Natural killer cell (primary cell): ENCODE measurements around the gene TTC7B. TPM values are rescaled to one million over a fixed set of nuclear protein-coding genes. Genes with fewer than 3 reads are reported as not detected.

Experiments
- ATAC-seq, 3 donors: fragments of 150-1000 bp in 2 of 3; fragments of 200-7000 bp in 1 of 3; cut with Tn5 transposase; 1 replicate in 1 of 3; 2 replicates in 2 of 3; pipeline ENCODE4 v1.10.0; 2021; ENCODE audit warnings: mild to moderate bottlenecking in 2 of 3, moderate library complexity in 2 of 3
- DNase-seq, 2 donors: peaks; one replicate each; pipeline versions ENCODE4 v3.0.0 to v3.0.0-alpha.2; 2013 to 2021; ENCODE audit warnings: mixed read lengths in 1 of 2
- H3K27ac ChIP-seq: one replicate; pipeline ENCODE4 v1.5.1; 2013; ENCODE audit warnings: mild to moderate bottlenecking, low read length
- H3K27me3 ChIP-seq: one replicate; pipeline ENCODE4 v1.6.1; 2013; ENCODE audit warnings: low read length; ENCODE audit not compliant: control insufficient read depth, insufficient read depth
- H3K36me3 ChIP-seq: one replicate; pipeline ENCODE4 v1.6.1; 2013; ENCODE audit warnings: low read length; ENCODE audit not compliant: control insufficient read depth, insufficient read depth
- H3K4me1 ChIP-seq: one replicate; pipeline ENCODE4 v1.6.1; 2013; ENCODE audit warnings: low read length; ENCODE audit not compliant: control insufficient read depth, insufficient read depth
- H3K4me3 ChIP-seq: one replicate; pipeline ENCODE4 v1.5.1; 2013; ENCODE audit warnings: low read length
- H3K9me3 ChIP-seq: one replicate; pipeline ENCODE4 v1.6.1; 2013; ENCODE audit warnings: low read length; ENCODE audit not compliant: control insufficient read depth, insufficient read depth
- H3K27ac Mint-ChIP-seq, 2 donors: one replicate each; pipeline ENCODE4 v1.8.0; 2022; ENCODE audit warnings: mild to moderate bottlenecking in 2 of 2, mixed read lengths in 2 of 2, moderate library complexity in 1 of 2
- H3K27me3 Mint-ChIP-seq, 2 donors: one replicate each; pipeline ENCODE4 v1.8.0; 2022; ENCODE audit warnings: low read depth in 2 of 2, mixed read lengths in 2 of 2
- H3K36me3 Mint-ChIP-seq: one replicate; pipeline ENCODE4 v1.8.0; 2022; ENCODE audit warnings: mixed read lengths
- H3K4me1 Mint-ChIP-seq, 2 donors: one replicate each; pipeline ENCODE4 v1.8.0; 2022; ENCODE audit warnings: mixed read lengths in 2 of 2
- H3K4me3 Mint-ChIP-seq: one replicate; pipeline ENCODE4 v1.8.0; 2022; ENCODE audit warnings: mild to moderate bottlenecking, moderate library complexity, mixed read lengths
- H3K9me3 Mint-ChIP-seq, 2 donors: one replicate each; pipeline ENCODE4 v1.8.0; 2022; ENCODE audit warnings: mixed read lengths in 2 of 2
- WGBS: methylation state at CpG from one replicate; pipeline ENCODE4 v1.1.7; 2013; ENCODE audit warnings: missing lambda C conversion rate; ENCODE audit not compliant: insufficient coverage; 5-methylcytosine and 5-hydroxymethylcytosine counted together
- intact Hi-C: fragments of 100-400 bp; cut with micrococcal nuclease; formaldehyde crosslinking; loops from one replicate; pipeline ENCODE4 v1.14.2; 2022
- total RNA-seq, 4 donors: library from RNA; stranded (reverse); fragments of 120-200 nt in 1 of 4; gene quantifications; one replicate each; pipeline versions ENCODE4 v1.2.3 to v1.2.4, GENCODE V29; 2013 to 2022
- TF ChIP-seq, protein P1 (sequence below): fragments of 200-600 bp; IDR thresholded peaks from one replicate; pipeline ENCODE4 v1.8.0; 2022; ENCODE audit warnings: antibody characterized with exemption

Gene TTC7B
- total RNA-seq, 3 donors from 2014 or later (not counting 1 experiment from before 2014, with no cell fraction given) = 1.7 to 17.2 (median 5.9) TPM

- DNase-seq (no peak), ATAC-seq (no peak)
- H3K27ac Mint-ChIP-seq = no peak overlapping the region
- WGBS = 90% methylated on average over 7 of the region's 7 CpGs
- no peaks in the 10 kb centered on the region for H3K9me3 ChIP-seq
- TF ChIP-seq, protein P1, sequence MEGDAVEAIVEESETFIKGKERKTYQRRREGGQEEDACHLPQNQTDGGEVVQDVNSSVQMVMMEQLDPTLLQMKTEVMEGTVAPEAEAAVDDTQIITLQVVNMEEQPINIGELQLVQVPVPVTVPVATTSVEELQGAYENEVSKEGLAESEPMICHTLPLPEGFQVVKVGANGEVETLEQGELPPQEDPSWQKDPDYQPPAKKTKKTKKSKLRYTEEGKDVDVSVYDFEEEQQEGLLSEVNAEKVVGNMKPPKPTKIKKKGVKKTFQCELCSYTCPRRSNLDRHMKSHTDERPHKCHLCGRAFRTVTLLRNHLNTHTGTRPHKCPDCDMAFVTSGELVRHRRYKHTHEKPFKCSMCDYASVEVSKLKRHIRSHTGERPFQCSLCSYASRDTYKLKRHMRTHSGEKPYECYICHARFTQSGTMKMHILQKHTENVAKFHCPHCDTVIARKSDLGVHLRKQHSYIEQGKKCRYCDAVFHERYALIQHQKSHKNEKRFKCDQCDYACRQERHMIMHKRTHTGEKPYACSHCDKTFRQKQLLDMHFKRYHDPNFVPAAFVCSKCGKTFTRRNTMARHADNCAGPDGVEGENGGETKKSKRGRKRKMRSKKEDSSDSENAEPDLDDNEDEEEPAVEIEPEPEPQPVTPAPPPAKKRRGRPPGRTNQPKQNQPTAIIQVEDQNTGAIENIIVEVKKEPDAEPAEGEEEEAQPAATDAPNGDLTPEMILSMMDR = no peak
- no peaks in the 10 kb centered on the region for H3K36me3 Mint-ChIP-seq
- no peak overlapping the region for H3K4me3 ChIP-seq
- no peak overlapping the region for H3K4me3 Mint-ChIP-seq
- no peaks in the 10 kb centered on the region for H3K36me3 ChIP-seq
- no peak overlapping the region for H3K27ac ChIP-seq
- no peaks in the 10 kb centered on the region for H3K9me3 Mint-ChIP-seq
- intact Hi-C loops = no loop called here
- H3K4me1 ChIP-seq = no peaks in the 10 kb centered on the region
- H3K27me3 Mint-ChIP-seq = peaks cover 0 to 9% of the 10 kb centered on the region in 2 donors
- H3K4me1 Mint-ChIP-seq = no peaks in the 10 kb centered on the region
- H3K27me3 ChIP-seq = no peaks in the 10 kb centered on the region
Measured at GRCh38 chr14:90620568-90621077, 195.6 kb downstream of the TTC7B start.

GRCh38 chr14:90619911-90620310 is 196.3 kb downstream of the TTC7B start:
- TF ChIP-seq, protein P1 = no peak
- no peak overlapping the region for H3K27ac ChIP-seq
- H3K36me3 ChIP-seq = no peaks in the 10 kb centered on the region
- Mint-ChIP-seq H3K27ac (no peak overlapping the region), H3K36me3 (no peaks in the 10 kb centered on the region), H3K9me3 (no peaks in the 10 kb centered on the region), H3K4me1 (no peaks in the 10 kb centered on the region), H3K27me3 (peaks cover 0 to 9% of the 10 kb centered on the region in 2 donors), H3K4me3 (no peak overlapping the region)
- DNase-seq = no peak
- 93% methylated on average over 8 of the region's 8 CpGs for WGBS
- no peaks in the 10 kb centered on the region for H3K4me1 ChIP-seq
- intact Hi-C loops = no loop called here
- H3K9me3 ChIP-seq = no peaks in the 10 kb centered on the region
- ATAC-seq = no peak
- no peaks in the 10 kb centered on the region for H3K27me3 ChIP-seq
- no peak overlapping the region for H3K4me3 ChIP-seq

GRCh38 chr14:90617961-90618360 is 198.3 kb downstream of the TTC7B start:
- TF ChIP-seq, protein P1 = no peak
- H3K9me3 ChIP-seq = no peaks in the 10 kb centered on the region
- H3K9me3 Mint-ChIP-seq = no peaks in the 10 kb centered on the region
- H3K36me3 Mint-ChIP-seq = no peaks in the 10 kb centered on the region
- no peak overlapping the region for H3K4me3 Mint-ChIP-seq
- WGBS = 86% methylated on average over 7 of the region's 7 CpGs
- no peak overlapping the region for H3K4me3 ChIP-seq
- no peak overlapping the region for H3K27ac Mint-ChIP-seq
- H3K27ac ChIP-seq = no peak overlapping the region
- H3K4me1 ChIP-seq = no peaks in the 10 kb centered on the region
- intact Hi-C loops = no loop called here
- H3K27me3 ChIP-seq = no peaks in the 10 kb centered on the region
- DNase-seq (no peak), ATAC-seq (no peak)
- peaks cover 0 to 7% of the 10 kb centered on the region in 2 donors for H3K27me3 Mint-ChIP-seq
- H3K4me1 Mint-ChIP-seq = no peaks in the 10 kb centered on the region
- no peaks in the 10 kb centered on the region for H3K36me3 ChIP-seq

DNA sequence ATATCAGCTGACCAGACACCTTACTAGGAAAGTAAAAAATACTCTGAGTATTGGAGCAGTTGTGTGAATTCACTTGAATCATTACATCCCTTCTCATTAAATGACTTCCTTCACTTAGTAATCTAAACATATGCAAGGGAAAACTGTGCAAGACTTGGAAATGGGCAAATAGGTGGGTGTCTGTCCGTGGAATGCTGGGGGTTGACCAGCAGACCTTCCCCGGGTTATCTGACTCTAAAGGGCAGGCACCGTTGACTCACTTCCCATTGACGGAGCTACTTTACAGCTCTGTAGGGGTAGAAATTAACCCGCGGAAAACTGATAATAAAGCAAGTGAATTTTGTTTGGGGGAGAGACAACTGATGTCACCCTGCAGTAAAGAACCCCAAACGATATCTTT is 199.3 kb downstream of the TTC7B start:
- no peak overlapping the region for H3K4me3 Mint-ChIP-seq

More for the DNA sequence above, 199.3 kb downstream of the TTC7B start:
- no peaks in the 10 kb centered on the region for H3K9me3 Mint-ChIP-seq
- no peak overlapping the region for H3K27ac Mint-ChIP-seq
- TF ChIP-seq, protein P1 = no peak
- Histone ChIP-seq H3K27ac (no peak overlapping the region), H3K4me3 (no peak overlapping the region), H3K27me3 (no peaks in the 10 kb centered on the region), H3K4me1 (no peaks in the 10 kb centered on the region), H3K9me3 (no peaks in the 10 kb centered on the region), H3K36me3 (no peaks in the 10 kb centered on the region)
- WGBS = 89% methylated on average over 7 of the region's 7 CpGs
- DNase-seq (no peak), ATAC-seq (no peak)
- peaks cover 0 to 4% of the 10 kb centered on the region in 2 donors for H3K27me3 Mint-ChIP-seq
- no peaks in the 10 kb centered on the region for H3K36me3 Mint-ChIP-seq
- intact Hi-C loops = no loop called here
- no peaks in the 10 kb centered on the region for H3K4me1 Mint-ChIP-seq
